H1 (cell line): ENCODE results near the gene HIPK1. TPM values are rescaled to one million over a fixed set of nuclear protein-coding genes. Genes with fewer than 3 reads are reported as not detected.

Experiments used
- CTCF ChIA-PET: fragments of 300-600 bp; sonication (Branson Sonifier 250); formaldehyde crosslinking; loops from one replicate; lab custom pipeline; 2021; ENCODE audit not compliant: partially characterized antibody; lab: Charles Lee
- POLR2A ChIA-PET: fragments of 300-600 bp; sonication (Branson Sonifier 250); formaldehyde crosslinking; loops from one replicate; lab custom pipeline; 2021; ENCODE audit warnings: inconsistent platforms; ENCODE audit not compliant: partially characterized antibody; lab: Charles Lee
- DNase-seq, 2 experiments: peaks; one replicate each; pipeline versions ENCODE4 v3.0.0 to v3.0.0-alpha.2; 2010 to 2022; ENCODE audit warnings: low spot score in 2 of 2, low read depth in 1 of 2, mixed read lengths in 1 of 2
- FAIRE-seq: peaks from 2 replicates; lab custom pipeline; 2011; peaks lifted over from hg19 to GRCh38; lab: Jason Lieb, UNC
- H2AFZ ChIP-seq: 2 replicates; pipeline ENCODE4 v1.8.1; 2012; ENCODE audit warnings: low read length, inconsistent platforms
- H2AK5ac ChIP-seq: 2 replicates; pipeline ENCODE4 v1.6.1; 2013; ENCODE audit warnings: low read depth, low read length
- H2BK120ac ChIP-seq: replicated peaks from 2 replicates; pipeline ENCODE3; 2013; ENCODE audit warnings: low read depth, low read length, inconsistent platforms
- H2BK12ac ChIP-seq: 2 replicates; pipeline ENCODE4 v1.6.1; 2013; ENCODE audit warnings: low read depth, low read length
- H2BK15ac ChIP-seq: 2 replicates; pipeline ENCODE4 v1.6.1; 2013; ENCODE audit warnings: low read length
- H2BK20ac ChIP-seq: 2 replicates; pipeline ENCODE4 v1.6.1; 2013; ENCODE audit warnings: low read length
- H2BK5ac ChIP-seq: 2 replicates; pipeline ENCODE4 v1.6.1; 2013; ENCODE audit warnings: low read depth, low read length
- H3K14ac ChIP-seq: 2 replicates; pipeline ENCODE4 v1.6.1; 2013; ENCODE audit warnings: inconsistent platforms; ENCODE audit not compliant: insufficient read length
- H3K18ac ChIP-seq: 2 replicates; pipeline ENCODE4 v1.6.1; 2013; ENCODE audit warnings: low read length; ENCODE audit errors: extremely low read depth
- H3K23ac ChIP-seq: 2 replicates; pipeline ENCODE4 v1.6.1; 2013; ENCODE audit warnings: inconsistent platforms; ENCODE audit not compliant: insufficient read length
- H3K23me2 ChIP-seq: 2 replicates; pipeline ENCODE4 v1.6.1; 2013; ENCODE audit warnings: low read depth, low read length
- H3K27ac ChIP-seq: 2 replicates; pipeline ENCODE4 v1.6.1; 2011; ENCODE audit warnings: low read depth, low read length, inconsistent platforms
- H3K27me3 ChIP-seq, 4 experiments: replicated peaks in 1 of 4; 1 replicate in 1 of 4; 2 replicates in 3 of 4; pipeline versions ENCODE4 v1.6.1 to v1.8.1; 2011 to 2013; ENCODE audit warnings: low read length in 3 of 4, mild to moderate bottlenecking in 3 of 4, inconsistent platforms in 2 of 4, mixed read lengths in 2 of 4, moderate library complexity in 1 of 4; ENCODE audit not compliant: control insufficient read depth in 3 of 4, insufficient read depth in 3 of 4; ENCODE audit errors: extremely low read depth in 1 of 4
- H3K36me3 ChIP-seq, 4 experiments: 2 replicates each; pipeline versions ENCODE4 v1.6.1 to v1.8.1; 2011 to 2013; ENCODE audit warnings: mild to moderate bottlenecking in 4 of 4, low read length in 3 of 4, moderate library complexity in 2 of 4, control low read depth in 1 of 4, inconsistent platforms in 1 of 4; ENCODE audit not compliant: insufficient read depth in 4 of 4, control insufficient read depth in 2 of 4
- H3K4ac ChIP-seq: replicated peaks from 2 replicates; pipeline ENCODE3; 2013; ENCODE audit warnings: low read length, low read depth, mixed read lengths, inconsistent platforms; ENCODE audit not compliant: insufficient read length
- H3K4me1 ChIP-seq, 4 experiments: replicated peaks in 1 of 4; 1 replicate in 1 of 4; 2 replicates in 3 of 4; pipeline versions ENCODE4 v1.6.1 to v1.8.1; 2011 to 2013; ENCODE audit warnings: low read length in 3 of 4, inconsistent platforms in 2 of 4, mixed read lengths in 1 of 4; ENCODE audit not compliant: insufficient read depth in 4 of 4, control insufficient read depth in 3 of 4
- H3K4me2 ChIP-seq, 2 experiments: 2 replicates each; pipeline versions ENCODE4 v1.6.1 to v1.8.1; 2011 to 2013; ENCODE audit warnings: low read depth in 2 of 2, low read length in 2 of 2, control low read depth in 1 of 2, inconsistent platforms in 1 of 2, mild to moderate bottlenecking in 1 of 2; ENCODE audit not compliant: insufficient read depth in 1 of 2
- H3K4me3 ChIP-seq, 4 experiments: fragments of 200-600, 300-600 bp in 1 of 4; sonication (generic), shearing (Covaris generic), sonication (Bioruptor Twin) in 1 of 4; 2 replicates each; pipeline versions ENCODE4 v1.5.1 to v1.8.1; 2011 to 2016; ENCODE audit warnings: low read length in 4 of 4, low read depth in 3 of 4, control low read depth in 2 of 4, inconsistent platforms in 2 of 4, mild to moderate bottlenecking in 2 of 4, mixed read lengths in 1 of 4, moderate library complexity in 1 of 4; ENCODE audit not compliant: insufficient read depth in 2 of 4; ENCODE audit errors: extremely low read depth in 1 of 4
- H3K56ac ChIP-seq: replicated peaks from 2 replicates; pipeline ENCODE3; 2013; ENCODE audit warnings: low read depth, mild to moderate bottlenecking, mixed read lengths, low read length, inconsistent platforms; ENCODE audit not compliant: insufficient read length
- H3K79me1 ChIP-seq: 2 replicates; pipeline ENCODE4 v1.6.1; 2013; ENCODE audit warnings: low read depth, low read length, control low read depth
- H3K79me2 ChIP-seq, 2 experiments: 2 replicates each; pipeline versions ENCODE4 v1.6.1 to v1.8.1; 2012 to 2013; ENCODE audit warnings: low read length in 2 of 2, mild to moderate bottlenecking in 2 of 2, inconsistent platforms in 1 of 2; ENCODE audit not compliant: insufficient read depth in 2 of 2, control insufficient read depth in 1 of 2
- H3K9ac ChIP-seq, 4 experiments: replicated peaks in 1 of 4; 1 replicate in 1 of 4; 2 replicates in 3 of 4; pipeline versions ENCODE4 v1.6.1 to v1.8.1; 2011 to 2013; ENCODE audit warnings: low read depth in 3 of 4, low read length in 3 of 4, control low read depth in 2 of 4, mild to moderate bottlenecking in 2 of 4, moderate library complexity in 2 of 4, inconsistent platforms in 1 of 4; ENCODE audit errors: extremely low read depth in 1 of 4
- H3K9me3 ChIP-seq, 2 experiments: 2 replicates each; pipeline versions ENCODE4 v1.6.1 to v1.8.1; 2012 to 2013; ENCODE audit warnings: mild to moderate bottlenecking in 2 of 2, moderate library complexity in 2 of 2, control low read depth in 1 of 2, inconsistent platforms in 1 of 2, low read depth in 1 of 2, low read length in 1 of 2, mixed read lengths in 1 of 2; ENCODE audit not compliant: insufficient read depth in 2 of 2
- H4K20me1 ChIP-seq, 2 experiments: replicated peaks in 1 of 2; 2 replicates each; pipeline versions ENCODE3 to v1.8.1; 2011 to 2013; ENCODE audit warnings: inconsistent platforms in 2 of 2, low read length in 2 of 2, mild to moderate bottlenecking in 1 of 2; ENCODE audit not compliant: insufficient read depth in 2 of 2, control insufficient read depth in 1 of 2
- H4K5ac ChIP-seq: 2 replicates; pipeline ENCODE4 v1.6.1; 2013; ENCODE audit warnings: low read length, low read depth, mixed read lengths, inconsistent platforms; ENCODE audit not compliant: insufficient read length
- H4K8ac ChIP-seq: 2 replicates; pipeline ENCODE4 v1.8.0; 2013; ENCODE audit warnings: mild to moderate bottlenecking, moderate library complexity, low read length, inconsistent platforms; ENCODE audit not compliant: insufficient read depth; ENCODE audit errors: extremely low read depth
- H4K91ac ChIP-seq: replicated peaks from 2 replicates; pipeline ENCODE3; 2013; ENCODE audit warnings: low read length, mixed read lengths, inconsistent platforms; ENCODE audit not compliant: insufficient read length
- PHF8 ChIP-seq: fragments of 200-600 bp; sonication (generic); conservative IDR thresholded peaks from 2 replicates; pipeline ENCODE4 v1.7.1; 2012; ENCODE audit warnings: low read depth, mild to moderate bottlenecking, inconsistent platforms, low read length, moderate library complexity
- WGBS, 2 experiments: shearing (Covaris generic) in 1 of 2; methylation state at CpG; one replicate each; pipeline versions ENCODE4 v1.1.6 to v1.1.7; 2013 to 2015; ENCODE audit warnings: low lambda C conversion rate in 2 of 2, mixed read lengths in 2 of 2, inconsistent platforms in 1 of 2, low coverage in 1 of 2, missing lambda C conversion rate in 1 of 2; ENCODE audit not compliant: insufficient replicate concordance in 2 of 2, insufficient coverage in 1 of 2, insufficient read length in 1 of 2; ENCODE audit errors: extremely low coverage in 1 of 2, missing lambda C conversion rate in 1 of 2; 5-methylcytosine and 5-hydroxymethylcytosine counted together
- polyA plus RNA-seq, 7 experiments: library from polyadenylated mRNA; depleted of rRNA in 3 of 7; stranded (reverse) in 5 of 7; unstranded in 2 of 7; fragments of >200 nt in 5 of 7; fragments of 200-250 nt in 2 of 7; gene quantifications; 1 replicate in 5 of 7; 2 replicates in 1 of 7; 4 replicates in 1 of 7; pipeline versions ENCODE4 v1.2.1 to v1.2.3, GENCODE V29; 2011 to 2013; ENCODE audit warnings: missing spikeins in 2 of 7, mixed read lengths in 2 of 7
- total RNA-seq: library from RNA; stranded (reverse); fragmentation: NEBNext Ultra II Directional; extraction: Animal tissue kit (Norgen Biotek cat#: 25700); gene quantifications from 2 replicates; pipeline ENCODE4 v1.2.1, GENCODE V29; 2021
- TF ChIP-seq, protein P1 (sequence below), 3 experiments: IDR thresholded peaks; 1 replicate in 2 of 3; 2 replicates in 1 of 3; pipeline versions ENCODE4 v1.5.1 to v1.6.1; 2011; ENCODE audit warnings: low read length in 3 of 3, mild to moderate bottlenecking in 3 of 3, inconsistent platforms in 2 of 3, low read depth in 1 of 3, moderate library complexity in 1 of 3; ENCODE audit not compliant: insufficient read depth in 1 of 3; ENCODE audit errors: control extremely low read depth in 1 of 3

The HIPK1 gene
- total and polyA plus RNA-seq, 2 of the 8 experiments (the other 6 are each of a cell fraction or from before 2014, with no cell fraction given): 46.2 to 64.3 TPM

DNA sequence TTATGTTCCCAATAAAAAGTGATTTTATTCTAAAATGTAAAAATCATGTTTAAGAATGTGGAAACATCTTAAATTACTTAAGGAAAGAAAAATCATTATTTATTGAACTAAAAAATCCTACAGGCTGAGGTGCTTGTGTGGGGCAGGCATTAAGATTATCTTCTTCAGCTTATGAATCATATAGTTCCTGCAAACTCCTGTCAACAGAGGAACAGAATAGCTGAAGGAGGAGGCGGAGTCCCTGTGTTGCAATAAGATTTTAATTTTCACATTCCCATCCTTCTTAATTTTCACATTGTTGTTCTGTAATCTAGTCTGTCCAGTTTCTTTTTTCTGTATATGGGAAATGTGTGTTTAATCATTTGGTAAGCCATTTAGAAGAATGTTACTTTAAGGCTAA lies 29.6 kb downstream of the HIPK1 start:
- ChIA-PET CTCF (interaction anchor here (1.1 kb wide), 1 partner anchor 20 kb away, joined by 3 read pairs; the partner anchor contains the start of gene OLFML3), POLR2A (no interaction called here)
- H2BK12ac ChIP-seq: no peak overlapping the region
- no peaks in the 10 kb centered on the region for H3K23me2 ChIP-seq
- no peak overlapping the region for H2BK5ac ChIP-seq
- no peaks in the 10 kb centered on the region for H3K27me3 ChIP-seq
- H3K9me3 ChIP-seq: no peaks in the 10 kb centered on the region
- no peak overlapping the region for H3K4me2 ChIP-seq
- H3K4me1 ChIP-seq: no peaks in the 10 kb centered on the region
- H4K20me1 ChIP-seq: no peaks in the 10 kb centered on the region
- H3K4ac ChIP-seq: no peak overlapping the region
- no peak overlapping the region for H3K18ac ChIP-seq
- H4K8ac ChIP-seq: no peak overlapping the region
- H2BK15ac ChIP-seq: no peak overlapping the region
- no peak overlapping the region for H3K9ac ChIP-seq
- H2AFZ ChIP-seq: no peak overlapping the region
- no peak overlapping the region for H3K56ac ChIP-seq
- no peak for FAIRE-seq
- H3K36me3 ChIP-seq: peaks cover 2 to 46% (median 20%) of the 10 kb centered on the region in 4 experiments; a peak in 7 of 8 replicates
- no peaks in the 10 kb centered on the region for H3K79me1 ChIP-seq
- H2BK20ac ChIP-seq: no peak overlapping the region
- H3K27ac ChIP-seq: no peak overlapping the region
- no peak overlapping the region for H3K23ac ChIP-seq
- no peak overlapping the region for H3K14ac ChIP-seq
- no peaks in the 10 kb centered on the region for H3K79me2 ChIP-seq
- no peak for DNase-seq
- no peak overlapping the region for H2AK5ac ChIP-seq
- WGBS, 2 experiments: 92% methylated on average over 1 of the region's 1 CpG; no CpG with 5 or more reads in 1 of the 2 experiments
- TF ChIP-seq PHF8: no peak
- TF ChIP-seq, protein P1, sequence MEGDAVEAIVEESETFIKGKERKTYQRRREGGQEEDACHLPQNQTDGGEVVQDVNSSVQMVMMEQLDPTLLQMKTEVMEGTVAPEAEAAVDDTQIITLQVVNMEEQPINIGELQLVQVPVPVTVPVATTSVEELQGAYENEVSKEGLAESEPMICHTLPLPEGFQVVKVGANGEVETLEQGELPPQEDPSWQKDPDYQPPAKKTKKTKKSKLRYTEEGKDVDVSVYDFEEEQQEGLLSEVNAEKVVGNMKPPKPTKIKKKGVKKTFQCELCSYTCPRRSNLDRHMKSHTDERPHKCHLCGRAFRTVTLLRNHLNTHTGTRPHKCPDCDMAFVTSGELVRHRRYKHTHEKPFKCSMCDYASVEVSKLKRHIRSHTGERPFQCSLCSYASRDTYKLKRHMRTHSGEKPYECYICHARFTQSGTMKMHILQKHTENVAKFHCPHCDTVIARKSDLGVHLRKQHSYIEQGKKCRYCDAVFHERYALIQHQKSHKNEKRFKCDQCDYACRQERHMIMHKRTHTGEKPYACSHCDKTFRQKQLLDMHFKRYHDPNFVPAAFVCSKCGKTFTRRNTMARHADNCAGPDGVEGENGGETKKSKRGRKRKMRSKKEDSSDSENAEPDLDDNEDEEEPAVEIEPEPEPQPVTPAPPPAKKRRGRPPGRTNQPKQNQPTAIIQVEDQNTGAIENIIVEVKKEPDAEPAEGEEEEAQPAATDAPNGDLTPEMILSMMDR (IDR thresholded peaks at IDR 0.05; ENCODE audit: control extremely low read depth in 1 of 3, insufficient read depth in 1 of 3, low read depth in 1 of 3, low read length in 3 of 3): no peak
- H3K4me3 ChIP-seq: no peak overlapping the region
- no peak overlapping the region for H4K91ac ChIP-seq
- H4K5ac ChIP-seq: no peak overlapping the region
- no peak overlapping the region for H2BK120ac ChIP-seq
